Vagina (tissue), 2 donors: Measurements from ENCODE around the gene NEU2.

Source experiments
- CTCF ChIP-seq, 3 experiments: fragments of 450-650 bp in 2 of 3; fragments of 200-600 bp in 1 of 3; sonication (generic) in 1 of 3; IDR thresholded peaks; one replicate each; pipeline ENCODE4 v1.5.1; 2017 to 2019; ENCODE audit warnings: antibody characterized with exemption in 3 of 3, mild to moderate bottlenecking in 2 of 3, moderate library complexity in 2 of 3
- POLR2A ChIP-seq, 2 donors: fragments of 450-650 bp; IDR thresholded peaks; one replicate each; pipeline ENCODE4 v1.6.1; 2017; ENCODE audit warnings: antibody characterized with exemption in 2 of 2, mild to moderate bottlenecking in 2 of 2, moderate library complexity in 2 of 2

- no peak for TF ChIP-seq CTCF (IDR thresholded peaks at IDR 0.05)
- no peak for TF ChIP-seq POLR2A (IDR thresholded peaks at IDR 0.05)
Observed at GRCh38 chr2:233055362-233055761, 22.9 kb downstream of the NEU2 start.
